Peyer's patch (tissue), 4 donors: ENCODE measurements around the gene SP5. TPM values are rescaled to one million over a fixed set of nuclear protein-coding genes. Genes with fewer than 3 reads are reported as not detected.

Source experiments
- DNase-seq, 3 donors: peaks; one replicate each; pipeline ENCODE4 v3.0.0-alpha.2; 2017 to 2019
- H3K27ac ChIP-seq, 4 donors: fragments of 200-600 bp; sonication (generic); one replicate each; pipeline ENCODE4 v1.5.1; 2016 to 2019
- H3K27me3 ChIP-seq, 2 donors: fragments of 200-600 bp; sonication (generic); one replicate each; pipeline ENCODE4 v1.5.1; 2019
- H3K36me3 ChIP-seq, 3 donors: fragments of 200-600 bp; sonication (generic); one replicate each; pipeline ENCODE4 v1.5.1; 2016 to 2019
- H3K4me1 ChIP-seq, 4 donors: fragments of 200-600 bp; sonication (generic); one replicate each; pipeline ENCODE4 v1.5.1; 2016 to 2019
- H3K4me3 ChIP-seq, 4 donors: fragments of 200-600 bp; sonication (generic); 1 replicate in 3 of 4; 2 replicates in 1 of 4; pipeline ENCODE4 v1.5.1; 2016 to 2019; ENCODE audit warnings: mild to moderate bottlenecking in 1 of 4
- H3K9me3 ChIP-seq, 4 donors: fragments of 200-600 bp; sonication (generic); one replicate each; pipeline ENCODE4 v1.5.1; 2016 to 2019; ENCODE audit warnings: mild to moderate bottlenecking in 1 of 4
- CTCF ChIP-seq, 6 experiments: fragments of 450-650 bp in 4 of 6; fragments of 200-600 bp in 2 of 6; sonication (generic) in 1 of 6; IDR thresholded peaks; one replicate each; pipeline ENCODE4 v1.5.1; 2017 to 2019; ENCODE audit warnings: antibody characterized with exemption in 6 of 6, mild to moderate bottlenecking in 3 of 6, moderate library complexity in 1 of 6
- POLR2A ChIP-seq, 2 donors: fragments of 450-650 bp; IDR thresholded peaks; one replicate each; pipeline ENCODE4 v1.5.1; 2017; ENCODE audit warnings: antibody characterized with exemption in 2 of 2, mild to moderate bottlenecking in 2 of 2, moderate library complexity in 2 of 2
- total RNA-seq, 4 donors: library from RNA; depleted of rRNA; stranded (reverse); fragments of >200 nt; gene quantifications; one replicate each; pipeline ENCODE4 v1.1.0, GENCODE V29; 2016

The SP5 gene
- total RNA-seq, 4 donors from 2014 or later, result 0.40 to 2.8 (median 0.88) TPM; not detected in 1

GRCh38 chr2:170737406-170737805, 22.3 kb downstream of the SP5 start:
- Histone ChIP-seq H3K4me1 (no peaks in the 10 kb centered on the region), H3K9me3 (no peaks in the 10 kb centered on the region), H3K27ac (no peak overlapping the region), H3K27me3 (no peaks in the 10 kb centered on the region), H3K4me3 (no peak overlapping the region), H3K36me3 (no peaks in the 10 kb centered on the region)
- DNase-seq, result no peak
- no peak for TF ChIP-seq POLR2A (IDR thresholded peaks at IDR 0.05)
- no peak for TF ChIP-seq CTCF (IDR thresholded peaks at IDR 0.05)

GRCh38 chr2:170737821-170738220, 22.7 kb downstream of the SP5 start:
- Histone ChIP-seq H3K4me1 (no peaks in the 10 kb centered on the region), H3K27ac (no peak overlapping the region), H3K36me3 (no peaks in the 10 kb centered on the region), H3K27me3 (no peaks in the 10 kb centered on the region), H3K4me3 (no peak overlapping the region), H3K9me3 (no peaks in the 10 kb centered on the region)
- TF ChIP-seq POLR2A (IDR thresholded peaks at IDR 0.05) (no peak), CTCF (IDR thresholded peaks at IDR 0.05) (no peak)
- DNase-seq, result no peak

GRCh38 chr2:170739048-170739447, 23.9 kb downstream of the SP5 start:
- H3K4me3 ChIP-seq, result no peak overlapping the region
- H3K27me3 ChIP-seq, result no peaks in the 10 kb centered on the region
- H3K4me1 ChIP-seq, result no peaks in the 10 kb centered on the region
- DNase-seq, result no peak
- H3K9me3 ChIP-seq, result no peaks in the 10 kb centered on the region
- H3K27ac ChIP-seq, result no peak overlapping the region
- no peak for TF ChIP-seq POLR2A (IDR thresholded peaks at IDR 0.05)
- TF ChIP-seq CTCF (IDR thresholded peaks at IDR 0.05), result no peak
- no peaks in the 10 kb centered on the region for H3K36me3 ChIP-seq

- TF ChIP-seq CTCF (IDR thresholded peaks at IDR 0.05) (no peak), POLR2A (IDR thresholded peaks at IDR 0.05) (no peak)
- no peak for DNase-seq
- no peak overlapping the region for H3K27ac ChIP-seq
Measured at GRCh38 chr2:170739507-170740046, 24.4 kb downstream of the SP5 start.

GRCh38 chr2:170740660-170741059, 25.5 kb downstream of the SP5 start:
- no peaks in the 10 kb centered on the region for H3K27me3 ChIP-seq
- no peak overlapping the region for H3K4me3 ChIP-seq
- H3K9me3 ChIP-seq, result no peaks in the 10 kb centered on the region
- TF ChIP-seq POLR2A (IDR thresholded peaks at IDR 0.05) (no peak), CTCF (IDR thresholded peaks at IDR 0.05) (no peak)
- no peak for DNase-seq
- H3K27ac ChIP-seq, result no peak overlapping the region
- no peaks in the 10 kb centered on the region for H3K36me3 ChIP-seq
- no peaks in the 10 kb centered on the region for H3K4me1 ChIP-seq

More at GRCh38 chr2:170739507-170740046, 24.4 kb downstream of the SP5 start:
- Histone ChIP-seq H3K27me3 (no peaks in the 10 kb centered on the region), H3K4me3 (no peak overlapping the region), H3K9me3 (no peaks in the 10 kb centered on the region), H3K4me1 (no peaks in the 10 kb centered on the region), H3K36me3 (no peaks in the 10 kb centered on the region)

- H3K9me3 ChIP-seq, result no peaks in the 10 kb centered on the region
- DNase-seq, result no peak
- no peaks in the 10 kb centered on the region for H3K4me1 ChIP-seq
- H3K27ac ChIP-seq, result no peak overlapping the region
- H3K27me3 ChIP-seq, result no peaks in the 10 kb centered on the region
- TF ChIP-seq CTCF (IDR thresholded peaks at IDR 0.05), result no peak
- TF ChIP-seq POLR2A (IDR thresholded peaks at IDR 0.05), result no peak
- no peak overlapping the region for H3K4me3 ChIP-seq
- H3K36me3 ChIP-seq, result no peaks in the 10 kb centered on the region
Measured at GRCh38 chr2:170742000-170742399, 26.9 kb downstream of the SP5 start.
